ENCODE results near the gene SORBS1.

SORBS1 gene

DNA sequence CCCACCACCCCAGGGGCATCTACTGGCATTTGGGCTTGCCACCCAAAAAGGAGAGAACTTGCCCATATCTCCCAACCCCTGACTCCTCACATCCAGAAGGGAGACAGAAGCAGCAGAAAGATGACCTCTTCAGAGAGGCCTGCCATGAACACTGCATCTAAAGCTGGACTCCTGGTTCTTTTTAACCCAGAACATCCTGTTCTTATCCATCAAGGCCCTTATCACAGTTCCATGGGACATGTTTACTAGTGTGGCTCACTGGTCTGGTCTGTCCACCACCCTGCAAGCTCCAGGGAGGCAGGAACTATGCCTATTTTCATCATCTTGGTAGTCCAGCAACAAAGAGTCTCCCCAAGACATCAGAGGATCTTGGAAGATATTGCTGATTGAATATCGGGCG, 155.5 kb downstream of the SORBS1 start:
- no peak for DNase-seq

- no peak for DNase-seq
Observed at GRCh38 chr10:95404864-95405263, 156.3 kb downstream of the SORBS1 start.

DNA sequence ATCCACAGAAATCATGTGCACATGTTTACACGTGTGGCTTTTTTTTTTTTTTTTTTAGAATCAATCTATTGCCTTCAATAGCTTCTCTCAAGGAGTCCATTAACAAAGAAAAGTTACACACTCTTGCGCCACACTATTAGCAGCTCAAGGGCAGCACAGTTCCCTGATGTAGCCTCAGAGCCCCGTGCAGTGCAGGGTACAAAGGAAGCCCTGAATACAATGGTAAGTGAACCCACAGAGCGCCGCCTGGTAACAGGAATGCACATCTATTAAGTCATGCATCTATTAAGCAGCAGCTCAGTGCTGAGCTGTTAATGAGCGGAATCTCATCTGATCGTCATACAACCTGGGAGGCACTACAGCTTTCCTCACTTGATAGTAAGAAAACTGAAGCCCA, 156.7 kb downstream of the SORBS1 start:
- DNase-seq, result no peak

GRCh38 chr10:95403700-95404461, 157.3 kb downstream of the SORBS1 start:
- DNase-seq, result no peak

GRCh38 chr10:95401704-95402469, 159.3 kb downstream of the SORBS1 start:
- DNase-seq, result no peak

DNA sequence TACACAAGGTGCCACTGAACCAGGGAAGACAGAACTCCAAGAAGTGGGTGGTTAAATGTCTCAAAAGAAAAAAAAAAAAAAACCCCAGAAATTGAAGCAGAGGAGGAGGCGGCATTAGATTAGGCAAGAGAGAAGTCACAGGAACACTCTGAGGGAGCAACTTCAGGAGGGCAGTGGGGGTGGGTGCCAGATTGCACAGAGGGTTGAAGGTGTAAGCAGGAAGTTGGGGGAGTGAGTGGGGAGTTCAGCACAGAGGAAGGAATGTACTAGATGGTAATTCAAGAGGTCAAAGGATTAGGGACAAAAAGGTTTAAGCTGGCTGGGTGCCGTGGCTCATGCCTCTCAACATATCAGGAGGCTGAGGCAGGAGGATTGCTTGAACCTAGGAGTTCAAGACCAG, 160.4 kb downstream of the SORBS1 start:
- no peak for DNase-seq

- DNase-seq, result no peak
Observed at GRCh38 chr10:95399183-95399582, 162.0 kb downstream of the SORBS1 start.

- no peak for DNase-seq
Observed at GRCh38 chr10:95397747-95398146, 163.4 kb downstream of the SORBS1 start.

GRCh38 chr10:95395947-95396449, 165.2 kb downstream of the SORBS1 start:
- no peak for DNase-seq

GRCh38 chr10:95394161-95394880, 166.8 kb downstream of the SORBS1 start:
- no peak for DNase-seq

DNA sequence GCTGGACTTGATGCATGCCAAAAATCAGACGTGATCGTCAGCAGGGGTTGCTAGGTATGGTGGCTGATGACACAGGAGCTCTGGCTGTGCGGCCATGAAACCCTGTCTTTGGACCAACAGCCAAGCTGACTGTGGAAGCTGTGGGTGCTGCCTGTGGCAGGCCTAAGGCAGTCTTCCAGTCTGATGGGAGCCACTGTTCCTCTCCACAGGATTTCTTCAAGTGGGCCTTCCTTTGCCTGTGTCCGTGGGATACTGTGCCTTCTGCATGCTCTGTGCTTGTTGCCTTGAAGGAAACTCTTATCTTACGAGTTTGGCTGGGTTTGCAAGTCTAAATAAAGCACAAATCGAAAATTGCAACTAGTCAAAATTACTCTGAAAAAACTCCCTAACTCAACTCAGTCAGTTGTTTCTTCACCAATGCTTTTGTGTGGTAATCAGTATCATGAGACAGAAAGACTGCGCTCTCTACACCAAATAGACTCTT, 168.4 kb downstream of the SORBS1 start:
- DNase-seq, result no peak

DNA sequence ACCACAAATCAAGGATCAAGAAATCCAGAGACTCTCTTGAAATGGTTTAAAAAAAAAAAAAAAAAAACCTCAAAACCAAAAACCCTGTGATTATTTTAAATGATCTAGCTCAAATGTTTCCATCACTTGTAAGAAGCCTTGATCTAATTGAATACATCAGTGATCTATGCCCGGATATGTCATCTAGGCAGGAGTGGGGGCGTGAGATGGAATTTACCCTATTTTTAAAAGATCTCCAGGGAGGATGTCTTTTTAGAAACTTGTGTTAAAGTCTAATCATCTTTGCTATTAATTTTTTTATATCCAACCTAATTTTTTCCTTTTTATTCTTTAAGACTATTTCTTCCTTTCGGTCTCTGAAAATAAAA, 169.0 kb downstream of the SORBS1 start:
- DNase-seq, result no peak

GRCh38 chr10:95391581-95392216, 169.5 kb downstream of the SORBS1 start:
- no peak for DNase-seq

DNA sequence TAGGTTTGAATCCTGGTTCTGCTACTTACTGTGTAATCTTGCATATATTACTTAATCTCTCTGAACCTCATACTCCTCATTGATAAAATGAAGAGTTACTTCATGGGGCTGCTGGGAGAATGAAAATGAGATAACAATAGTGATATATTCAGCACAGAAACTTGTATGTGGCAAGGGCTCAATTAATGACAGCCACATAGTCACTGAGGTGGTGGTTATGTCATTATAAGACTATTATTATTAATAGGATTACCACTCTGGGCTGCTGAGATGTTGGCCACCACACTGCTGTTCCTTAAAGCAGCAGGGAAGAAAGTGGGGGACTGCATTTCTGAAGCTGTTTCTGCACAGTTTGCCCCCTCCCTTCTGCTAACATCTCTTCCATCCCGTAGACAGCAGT, 170.0 kb downstream of the SORBS1 start:
- no peak for DNase-seq

GRCh38 chr10:95389982-95390381, 171.2 kb downstream of the SORBS1 start:
- DNase-seq, result no peak

GRCh38 chr10:95389176-95389575, 172.0 kb downstream of the SORBS1 start:
- no peak for DNase-seq

GRCh38 chr10:95388539-95388938, 172.6 kb downstream of the SORBS1 start:
- DNase-seq, result no peak

DNA sequence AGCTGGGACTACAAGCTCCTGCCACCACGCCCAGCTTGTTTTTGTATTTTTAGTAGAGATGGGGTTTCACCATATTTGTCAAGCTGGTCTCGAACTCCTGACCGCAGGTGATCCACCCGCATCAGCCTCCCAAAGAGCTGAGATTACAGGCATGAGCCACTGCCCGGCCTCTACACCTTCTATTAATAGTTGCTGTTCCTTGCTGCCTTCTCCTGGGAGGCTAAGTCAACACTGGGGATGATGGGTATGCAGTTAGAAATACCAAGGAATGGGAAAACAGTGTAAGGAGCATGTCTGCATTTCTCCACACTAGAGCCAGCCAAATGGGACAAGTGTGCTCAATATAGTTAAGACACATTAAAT, 173.1 kb downstream of the SORBS1 start:
- DNase-seq, result no peak

DNA sequence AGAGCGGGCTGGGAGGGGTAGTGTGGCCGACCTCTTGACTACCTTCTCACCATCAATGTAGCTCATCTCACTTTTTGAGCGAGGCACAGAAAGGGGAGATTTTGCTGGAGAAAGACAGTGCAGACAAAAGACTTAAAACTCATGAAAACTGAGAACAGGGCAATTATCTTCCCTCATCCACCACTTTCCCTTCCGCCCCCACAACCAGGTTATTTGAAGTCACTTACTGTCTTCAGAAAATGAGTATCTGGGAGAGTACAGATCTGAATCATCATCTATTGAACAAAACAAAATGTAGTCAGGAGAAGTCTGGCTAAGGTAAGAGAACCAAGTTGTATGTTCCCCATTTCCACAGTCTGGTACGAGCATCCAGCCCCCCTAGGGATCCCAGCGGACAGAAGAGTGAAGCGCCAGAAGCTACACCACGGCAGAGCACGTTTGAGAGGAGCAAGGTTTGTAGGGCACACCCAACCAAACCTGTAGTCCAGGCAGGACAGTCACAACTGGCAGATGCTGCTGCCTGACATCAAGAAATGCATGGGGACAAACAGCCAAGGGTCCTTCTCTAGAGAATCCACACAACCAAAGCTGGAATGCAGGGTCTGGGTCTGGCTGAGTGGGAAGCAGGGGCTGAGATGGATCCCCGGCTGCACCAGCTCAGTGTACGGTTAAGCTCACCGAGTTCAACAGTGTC, 177.0 kb downstream of the SORBS1 start:
- no peak for DNase-seq

DNA sequence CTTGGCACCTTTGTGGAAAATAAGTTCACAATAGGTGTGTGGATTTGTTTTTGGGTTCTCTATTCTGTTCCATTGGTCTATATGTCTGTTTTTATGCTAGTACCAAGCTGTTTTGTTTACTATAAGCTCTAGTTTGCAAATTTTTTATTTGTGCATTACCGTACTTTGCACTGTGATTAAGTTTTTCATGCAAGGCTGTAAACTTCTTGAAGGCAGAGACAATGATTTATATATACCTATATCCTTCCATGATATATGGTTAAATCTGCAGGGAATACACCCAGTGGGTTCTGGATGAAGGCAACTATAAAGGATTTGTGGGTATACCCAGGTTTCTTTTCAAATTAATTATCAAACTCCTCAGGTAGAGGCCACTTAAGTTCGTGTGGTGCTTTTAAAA, 178.6 kb downstream of the SORBS1 start:
- DNase-seq, result no peak

DNA sequence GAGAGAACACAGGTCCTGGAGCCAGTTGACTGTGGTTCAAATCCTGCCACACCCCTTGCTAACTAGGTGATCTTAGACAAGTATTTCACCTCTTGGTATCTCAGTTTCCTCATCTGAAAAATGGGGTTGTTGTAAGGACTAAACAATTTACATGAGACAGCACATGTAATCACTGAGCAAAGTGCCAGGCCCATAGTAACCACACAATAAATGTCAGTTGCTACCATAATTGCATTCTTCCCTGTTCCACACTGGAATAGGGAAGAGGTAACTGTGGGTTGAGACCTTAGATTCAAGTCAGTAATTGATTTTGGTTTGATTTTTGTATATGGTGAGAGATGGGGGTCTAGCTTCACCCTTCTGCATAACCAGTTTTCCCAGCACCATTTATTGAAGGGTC, 179.0 kb downstream of the SORBS1 start:
- DNase-seq, result no peak

GRCh38 chr10:95377950-95378349, 183.2 kb downstream of the SORBS1 start:
- DNase-seq, result no peak

All from CD4-positive, alpha-beta T cell treated with Interleukin-1 beta for 1 hour (primary cell).